RWPE1 (cell line): ENCODE results near the gene SCD5.

Experiments used
- CTCF ChIA-PET: fragments of 350-600 bp; sonication (Branson Sonifier 250); formaldehyde crosslinking; extraction: SDS; loops from one replicate; lab custom pipeline; 2021; lab: Yijun Ruan, JAX
- POLR2A ChIA-PET: fragments of 400-600 bp; formaldehyde crosslinking; extraction: SDS; loops from one replicate; lab custom pipeline; 2020; ENCODE audit warnings: antibody characterized with exemption; ENCODE audit not compliant: low non-redundant PET; lab: Yijun Ruan, JAX
- DNase-seq: peaks from one replicate; pipeline ENCODE4 v3.0.0; 2012; ENCODE audit warnings: low spot score
- H3K27ac ChIP-seq: fragments of 450-650 bp; 2 replicates; pipeline ENCODE4 v1.5.1; 2017
- CTCF ChIP-seq: fragments of 450-650 bp; conservative IDR thresholded peaks from 2 replicates; pipeline ENCODE4 v1.5.1; 2017; ENCODE audit warnings: low read depth, mild to moderate bottlenecking

Gene SCD5

DNA sequence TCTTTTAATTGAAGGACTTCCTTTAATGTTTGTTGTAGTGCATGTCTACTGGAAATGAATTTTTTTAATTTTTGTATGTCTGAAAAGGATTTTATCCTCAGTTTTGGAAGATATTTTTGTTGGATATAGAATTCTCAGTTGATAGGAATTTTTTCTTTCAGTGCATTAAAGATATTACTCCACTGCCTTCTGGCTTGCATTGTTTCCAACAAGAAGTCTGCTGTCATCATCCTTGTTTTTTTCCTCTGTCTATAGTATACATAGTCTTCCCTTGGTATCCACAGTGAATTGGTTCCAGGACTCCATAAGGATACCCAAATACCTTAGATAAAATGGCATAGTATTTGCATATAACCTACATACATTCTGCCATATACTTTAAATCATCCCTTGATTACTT, 33.5 kb downstream of the SCD5 start:
- no peak overlapping the region for H3K27ac ChIP-seq
- ChIA-PET POLR2A (no interaction called here), CTCF (no interaction called here)
- no peak for DNase-seq
- TF ChIP-seq CTCF = no peak

DNA sequence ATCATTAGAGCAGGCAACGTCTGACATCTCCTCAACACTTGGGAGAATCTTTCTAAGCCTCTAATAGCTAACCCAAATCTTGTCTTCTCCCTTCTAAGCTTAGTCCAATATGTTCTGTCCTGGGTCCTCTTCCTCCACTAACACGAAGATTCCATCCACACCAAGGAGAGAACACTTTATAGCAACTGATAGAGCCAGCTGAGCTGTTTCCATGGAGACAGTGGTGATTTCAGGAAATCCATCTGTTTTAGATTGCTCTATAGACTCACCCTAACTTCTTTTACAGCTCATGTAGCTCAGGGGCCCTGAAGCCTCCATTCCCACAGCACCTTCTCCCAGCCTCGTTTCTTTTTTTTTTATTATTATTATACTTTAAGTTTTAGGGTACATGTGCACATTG, 37.4 kb downstream of the SCD5 start:
- no peak for TF ChIP-seq CTCF
- CTCF ChIA-PET = interaction anchor here (0.6 to 1.0 kb wide), 3 partner anchors 22 to 561 kb away, joined by 3 to 7 read pairs (median 3); no protein-coding TSS in a partner anchor

DNA sequence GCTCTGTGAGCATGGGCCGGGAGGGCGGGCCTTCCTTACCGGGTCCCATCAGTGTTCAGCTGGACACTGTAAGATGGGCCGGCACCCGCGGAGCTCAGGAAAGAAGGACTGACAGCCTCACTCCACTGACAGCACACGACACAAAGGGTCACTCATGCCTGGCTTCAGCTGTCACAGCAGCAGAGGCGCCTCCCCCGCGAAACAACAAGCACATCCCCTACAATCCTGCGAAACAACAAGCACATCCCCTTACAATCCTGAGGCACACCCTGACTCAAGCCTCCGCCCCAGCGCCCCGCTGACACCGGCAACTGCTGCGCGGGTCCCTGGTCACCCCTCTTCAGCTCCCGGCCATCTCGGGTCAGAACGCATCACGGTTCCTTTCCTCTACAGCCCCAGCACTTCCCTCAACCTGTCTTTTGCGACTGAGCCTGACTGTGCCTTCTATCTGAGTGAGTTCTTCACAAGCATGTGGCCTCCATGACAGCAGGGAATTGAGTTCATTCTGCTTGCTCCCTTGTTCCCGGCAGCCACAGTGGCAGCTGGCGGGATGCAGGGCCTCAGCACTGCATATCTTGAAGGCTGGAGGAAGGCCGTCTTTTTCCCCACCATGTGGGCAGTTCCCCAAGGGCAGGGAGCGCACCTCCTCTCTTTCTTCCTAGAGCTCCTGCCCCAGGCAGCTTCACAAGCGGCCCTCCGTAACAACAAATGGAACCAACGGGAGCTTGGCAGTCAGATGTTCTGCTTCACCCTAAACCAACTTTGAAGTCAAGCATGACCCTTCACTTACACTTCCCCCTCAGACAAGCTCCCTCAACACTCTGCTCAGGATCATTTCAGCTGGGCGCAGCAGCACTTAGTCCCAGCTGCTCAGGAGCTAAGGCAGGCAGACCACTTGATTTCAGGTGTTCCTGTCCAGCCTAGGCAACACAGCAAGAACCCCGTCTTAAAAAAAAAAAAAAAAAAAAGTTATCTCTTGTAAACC, 39.6 kb downstream of the SCD5 start:
- no peak overlapping the region for H3K27ac ChIP-seq
- ChIA-PET POLR2A (no interaction called here), CTCF (no interaction called here)
- no peak for TF ChIP-seq CTCF
- DNase-seq = no peak

More for the DNA sequence above, 37.4 kb downstream of the SCD5 start:
- POLR2A ChIA-PET = no interaction called here
- H3K27ac ChIP-seq = no peak overlapping the region
- DNase-seq = no peak

DNA sequence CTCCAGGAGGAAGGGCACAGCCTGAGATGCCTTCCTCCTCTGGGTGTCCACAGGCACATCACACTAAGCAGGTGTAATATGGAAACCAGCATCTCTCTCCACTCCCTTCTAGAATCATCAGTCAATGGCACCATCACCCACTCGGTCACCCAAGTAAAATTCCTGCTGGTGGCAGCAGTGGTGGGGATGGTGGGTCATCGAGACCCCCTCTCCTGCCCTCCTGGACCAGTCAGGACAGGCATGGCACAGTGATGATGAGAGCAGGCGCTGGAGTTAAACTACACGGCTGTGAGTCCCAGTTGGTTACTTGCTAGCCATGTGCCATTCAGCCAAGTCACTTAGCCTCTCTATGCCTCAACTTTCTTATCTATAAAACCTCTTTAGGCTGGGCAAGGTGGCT, 42.5 kb downstream of the SCD5 start:
- ChIA-PET CTCF (no interaction called here), POLR2A (no interaction called here)
- TF ChIP-seq CTCF = no peak
- no peak for DNase-seq
- no peak overlapping the region for H3K27ac ChIP-seq

- POLR2A ChIA-PET = no interaction called here
- CTCF ChIA-PET = no interaction called here
- DNase-seq = no peak
- no peak overlapping the region for H3K27ac ChIP-seq
- no peak for TF ChIP-seq CTCF
Observed at GRCh38 chr4:82755650-82756049, 42.9 kb downstream of the SCD5 start.

DNA sequence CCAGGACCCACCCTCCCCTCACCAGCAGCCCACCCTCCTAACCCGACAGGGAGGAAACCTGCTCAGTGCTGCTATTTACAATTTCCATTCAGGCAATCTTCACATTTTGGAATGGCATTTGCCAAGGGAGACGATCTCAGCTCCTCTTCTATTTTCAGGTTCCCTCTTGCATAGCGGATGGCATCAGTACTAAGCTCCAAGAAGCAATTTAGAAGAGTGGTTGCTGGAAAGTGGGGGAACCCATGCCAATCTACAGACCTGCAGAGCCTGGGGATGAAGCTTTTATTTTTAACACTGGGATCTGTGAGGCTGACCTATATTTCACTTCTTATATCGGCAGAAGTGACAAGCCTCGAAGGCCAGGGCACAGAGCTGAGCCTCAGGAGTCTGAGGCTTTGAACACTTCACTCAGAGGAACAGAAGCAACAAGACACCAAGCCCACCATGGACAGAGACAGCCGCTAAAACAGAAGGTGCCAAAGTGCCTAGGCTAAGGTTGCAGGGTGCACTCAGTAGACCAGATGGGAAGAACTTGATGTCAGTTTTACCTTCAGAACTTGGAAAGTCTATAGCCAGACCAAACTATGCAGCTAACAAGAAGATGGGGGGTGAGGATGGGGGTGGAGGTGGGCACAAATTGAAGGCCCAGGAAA, 44.0 kb downstream of the SCD5 start:
- ChIA-PET CTCF (interaction anchor here (0.5 kb wide), 1 partner anchor 78 kb away, joined by 3 read pairs; no protein-coding TSS in a partner anchor), POLR2A (no interaction called here)
- TF ChIP-seq CTCF = no peak
- H3K27ac ChIP-seq = no peak overlapping the region
- no peak for DNase-seq
